Left cardiac atrium (tissue), 4 donors: ENCODE data around the gene TMEM63C. TPM values are rescaled to one million over a fixed set of nuclear protein-coding genes. Genes with fewer than 3 reads are reported as not detected.
A peak's percentile ranks its signal among the peaks of the same experiment; 100 is the strongest.

Experiments
- ATAC-seq, 2 donors: fragments of 200-7000 bp; cut with Tn5 transposase; one replicate each; pipeline ENCODE4 v1.9.1; 2020; ENCODE audit warnings: mild to moderate bottlenecking in 2 of 2, moderate library complexity in 2 of 2
- DNase-seq: peaks from one replicate; pipeline ENCODE4 v3.0.0-alpha.2; 2020
- intact Hi-C, 2 donors: fragments of 100-400 bp; cut with DNase I; formaldehyde crosslinking; loops; one replicate each; pipeline versions ENCODE4 v1.14.1 to v1.15.1; 2022 to 2023
- total RNA-seq, 2 donors: library from RNA; stranded (reverse); fragmentation: NEBNext Ultra II Directional; extraction: Animal tissue kit (Norgen Biotek cat#: 25700); gene quantifications; one replicate each; pipeline ENCODE4 v1.2.1, GENCODE V29; 2021
- donor health status: DM: no; HTN: yes; CAD: no.
- donor health status: DM: no; HTN: yes; CAD: no; lungs with severe emphysema.
- donor health status: DM: yes; HTN: yes; CAD: no.
- donor health status: Dilated cardiomyopathy.

Gene TMEM63C
- total RNA-seq, 2 donors from 2014 or later, result not detected

GRCh38 chr14:77212097-77212870, 30.7 kb downstream of the TMEM63C start:
- DNase-seq, result no peak
- no peak for ATAC-seq
- intact Hi-C loops, result no loop called here

- intact Hi-C loops, result no loop called here
Observed at GRCh38 chr14:77212943-77213678, 31.5 kb downstream of the TMEM63C start.

GRCh38 chr14:77213679-77214016, 32.0 kb downstream of the TMEM63C start:
- DNase-seq (no peak), ATAC-seq (no peak)
- intact Hi-C loops, result no loop called here

More at GRCh38 chr14:77212943-77213678, 31.5 kb downstream of the TMEM63C start:
- DNase-seq (no peak), ATAC-seq (peak in 1 of 2 donors; percentile 40)

- DNase-seq, result no peak
Observed at GRCh38 chr14:77214216-77214615, 32.6 kb downstream of the TMEM63C start.

GRCh38 chr14:77217551-77217950, 36.0 kb downstream of the TMEM63C start:
- ATAC-seq (no peak), DNase-seq (no peak)
- intact Hi-C loops, result no loop called here

More at GRCh38 chr14:77214216-77214615, 32.6 kb downstream of the TMEM63C start:
- intact Hi-C loops, result no loop called here
- ATAC-seq, result no peak

- DNase-seq, result no peak
- peak in 1 of 2 donors; percentile 27 for ATAC-seq
Observed at GRCh38 chr14:77219591-77219990, 38.0 kb downstream of the TMEM63C start.

GRCh38 chr14:77220246-77221017, 38.8 kb downstream of the TMEM63C start:
- intact Hi-C loops, result no loop called here
- DNase-seq (no peak), ATAC-seq (peak in 1 of 2 donors; percentile 29)

More at GRCh38 chr14:77219591-77219990, 38.0 kb downstream of the TMEM63C start:
- intact Hi-C loops, result no loop called here

- DNase-seq (no peak), ATAC-seq (no peak)
- intact Hi-C loops, result no loop called here
Observed at GRCh38 chr14:77221241-77221871, 39.8 kb downstream of the TMEM63C start.

GRCh38 chr14:77222546-77223225, 41.1 kb downstream of the TMEM63C start:
- no peak for DNase-seq

GRCh38 chr14:77224212-77224611, 42.6 kb downstream of the TMEM63C start:
- no peak for DNase-seq
- intact Hi-C loops, result no loop called here
- ATAC-seq, result peak in 1 of 2 donors; percentile 70

More at GRCh38 chr14:77222546-77223225, 41.1 kb downstream of the TMEM63C start:
- ATAC-seq, result no peak
- intact Hi-C loops, result no loop called here

- ATAC-seq (no peak), DNase-seq (no peak)
- intact Hi-C loops, result no loop called here
Observed at GRCh38 chr14:77225254-77225653, 43.7 kb downstream of the TMEM63C start.

GRCh38 chr14:77225892-77226557, 44.4 kb downstream of the TMEM63C start:
- ATAC-seq (no peak), DNase-seq (no peak)
- intact Hi-C loops, result no loop called here

- DNase-seq (no peak), ATAC-seq (no peak)
- intact Hi-C loops, result no loop called here
Observed at GRCh38 chr14:77228056-77228455, 46.5 kb downstream of the TMEM63C start.

- DNase-seq, result no peak
- ATAC-seq, result no peak
- intact Hi-C loops, result no loop called here
Observed at GRCh38 chr14:77230914-77231313, 49.3 kb downstream of the TMEM63C start.

- intact Hi-C loops, result no loop called here
- no peak for DNase-seq
- ATAC-seq, result no peak
Observed at GRCh38 chr14:77231721-77232120, 50.1 kb downstream of the TMEM63C start.

GRCh38 chr14:77236814-77237213, 55.2 kb downstream of the TMEM63C start:
- DNase-seq (no peak), ATAC-seq (no peak)
- intact Hi-C loops, result no loop called here

GRCh38 chr14:77238356-77238755, 56.8 kb downstream of the TMEM63C start:
- intact Hi-C loops, result no loop called here
- ATAC-seq, result peak in 1 of 2 donors; percentile 23
- no peak for DNase-seq

- ATAC-seq (no peak), DNase-seq (no peak)
- intact Hi-C loops, result no loop called here
Observed at GRCh38 chr14:77238996-77239395, 57.4 kb downstream of the TMEM63C start.
